Cardiac muscle cell (in vitro differentiated cells and primary cell): ENCODE measurements around the gene RIBC2. TPM values are rescaled to one million over a fixed set of nuclear protein-coding genes. Genes with fewer than 3 reads are reported as not detected.

Source experiments
- DNase-seq, 2 donors: peaks; one replicate each; pipeline versions ENCODE4 v3.0.0 to v3.0.0-alpha.2; 2010 to 2017; ENCODE audit warnings: low read depth in 1 of 2, low spot score in 1 of 2
- H3K27ac ChIP-seq: fragments of 200-600 bp; sonication (generic); 2 replicates; pipeline ENCODE4 v1.5.1; 2016
- H3K27me3 ChIP-seq: fragments of 200-600 bp; sonication (generic); 2 replicates; pipeline ENCODE4 v1.6.0; 2016; ENCODE audit warnings: control low read depth
- H3K36me3 ChIP-seq: fragments of 200-600 bp; sonication (generic); 2 replicates; pipeline ENCODE4 v1.5.1; 2016; ENCODE audit warnings: control low read depth
- H3K4me1 ChIP-seq: fragments of 200-600 bp; sonication (generic); 2 replicates; pipeline ENCODE4 v1.8.1; 2017; ENCODE audit warnings: low read depth, mild to moderate bottlenecking, mixed run types
- H3K4me3 ChIP-seq: fragments of 200-600 bp; sonication (generic); 2 replicates; pipeline ENCODE4 v1.5.1; 2016; ENCODE audit warnings: mild to moderate bottlenecking
- H3K9me3 ChIP-seq: fragments of 200-600 bp; sonication (generic); 2 replicates; pipeline ENCODE4 v1.5.1; 2017; ENCODE audit warnings: low read depth, mild to moderate bottlenecking, control low read depth
- CTCF ChIP-seq: IDR thresholded peaks from 2 replicates; pipeline ENCODE4 v1.5.1; 2012; ENCODE audit warnings: low read depth, mild to moderate bottlenecking, low read length
- polyA plus RNA-seq: library from polyadenylated mRNA; unstranded; fragments of >200 nt; fragmentation: Nextera tagmentation; extraction: Ambion mirVana; gene quantifications from 2 replicates; pipeline ENCODE4 v1.2.1, GENCODE V29; 2016
- total RNA-seq: library from RNA; depleted of rRNA; stranded (reverse); fragments of >200 nt; gene quantifications from 2 replicates; pipeline ENCODE4 v1.2.3, GENCODE V29; 2016

The RIBC2 gene
- total and polyA plus RNA-seq, 2 experiments from 2014 or later, result 0.35 to 0.60 TPM

- peaks cover 17% of the 10 kb centered on the region for H3K4me1 ChIP-seq
- no peak for TF ChIP-seq CTCF
These were observed 42.1 kb downstream of the RIBC2 start for GRCh38 chr22:45455621-45456020.

GRCh38 chr22:45456811-45457210, 43.3 kb downstream of the RIBC2 start:
- Histone ChIP-seq H3K9me3 (no peaks in the 10 kb centered on the region), H3K27me3 (no peaks in the 10 kb centered on the region), H3K27ac (no peak overlapping the region), H3K4me3 (no peak overlapping the region), H3K4me1 (peaks cover 17% of the 10 kb centered on the region), H3K36me3 (no peaks in the 10 kb centered on the region)
- no peak for DNase-seq
- no peak for TF ChIP-seq CTCF

More at GRCh38 chr22:45455621-45456020, 42.1 kb downstream of the RIBC2 start:
- Histone ChIP-seq H3K36me3 (no peaks in the 10 kb centered on the region), H3K9me3 (no peaks in the 10 kb centered on the region), H3K27ac (no peak overlapping the region), H3K27me3 (no peaks in the 10 kb centered on the region), H3K4me3 (no peak overlapping the region)
- no peak for DNase-seq

- no peaks in the 10 kb centered on the region for H3K9me3 ChIP-seq
- TF ChIP-seq CTCF, result no peak
- peaks cover 17% of the 10 kb centered on the region for H3K4me1 ChIP-seq
- H3K36me3 ChIP-seq, result no peaks in the 10 kb centered on the region
- no peak overlapping the region for H3K27ac ChIP-seq
- no peaks in the 10 kb centered on the region for H3K27me3 ChIP-seq
- no peak overlapping the region for H3K4me3 ChIP-seq
- no peak for DNase-seq
These were observed 45.0 kb downstream of the RIBC2 start for GRCh38 chr22:45458532-45458931.

GRCh38 chr22:45459235-45459634, 45.7 kb downstream of the RIBC2 start:
- no peak overlapping the region for H3K27ac ChIP-seq
- H3K27me3 ChIP-seq, result no peaks in the 10 kb centered on the region
- TF ChIP-seq CTCF, result no peak
- H3K4me1 ChIP-seq, result peaks cover 16% of the 10 kb centered on the region
- no peak overlapping the region for H3K4me3 ChIP-seq
- no peaks in the 10 kb centered on the region for H3K9me3 ChIP-seq
- H3K36me3 ChIP-seq, result no peaks in the 10 kb centered on the region
- DNase-seq, result no peak

- no peaks in the 10 kb centered on the region for H3K27me3 ChIP-seq
- H3K4me3 ChIP-seq, result no peak overlapping the region
- H3K9me3 ChIP-seq, result no peaks in the 10 kb centered on the region
- H3K36me3 ChIP-seq, result no peaks in the 10 kb centered on the region
- peaks cover 6% of the 10 kb centered on the region for H3K4me1 ChIP-seq
- peak in 1 of 2 donors; percentile 90 for DNase-seq
- no peak overlapping the region for H3K27ac ChIP-seq
- no peak for TF ChIP-seq CTCF
These were observed 47.0 kb downstream of the RIBC2 start for GRCh38 chr22:45460288-45461109.
